ENCODE results near the gene HSD17B7. TPM values are rescaled to one million over a fixed set of nuclear protein-coding genes. Genes with fewer than 3 reads are reported as not detected.
A peak's percentile ranks its signal among the peaks of the same experiment; 100 is the strongest.

HSD17B7 gene
- polyA plus RNA-seq, 1 donor (not counting 4 experiments of a cell fraction or from before 2014, with no cell fraction given), result 44.7 TPM

DNA sequence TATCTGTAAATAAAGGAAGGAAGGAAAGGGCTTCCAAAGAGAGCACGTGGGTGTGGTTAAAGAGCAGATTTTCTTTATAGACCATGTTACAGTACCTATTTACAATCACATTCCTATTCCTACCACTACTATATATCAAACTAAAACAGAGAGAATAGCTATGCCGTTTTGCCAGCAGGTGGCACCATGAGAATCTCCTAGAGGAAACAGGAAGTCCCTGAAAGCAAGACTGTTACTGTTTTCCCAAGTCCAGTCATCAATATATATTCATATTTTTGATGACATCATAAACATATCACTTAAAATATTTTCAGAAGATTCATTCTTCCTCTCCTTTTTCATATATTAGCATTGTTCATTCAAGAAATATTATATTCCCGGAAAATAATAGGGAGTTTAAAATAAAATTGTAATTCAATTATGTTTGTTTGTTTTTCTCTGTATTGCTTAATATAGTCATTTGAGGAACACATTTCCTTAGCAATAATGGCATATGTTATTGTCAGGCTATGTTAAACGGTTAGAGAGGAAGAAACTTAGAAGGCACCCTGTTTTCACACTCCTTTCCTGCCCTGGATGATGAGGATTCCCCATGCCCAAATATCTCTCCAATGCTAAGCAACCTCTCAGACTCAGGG is 63.9 kb downstream of the HSD17B7 start:
- dilution Hi-C loops (cut with MboI; ENCODE audit: extremely low pct_ligation_motif_present, low sequenced_read_pairs), result no loop called here
- Histone ChIP-seq H3K9ac (ENCODE audit: control insufficient read depth, extremely low read depth, insufficient read depth, low read length) (no peak overlapping the region), H3K27me3 (ENCODE audit: control insufficient read depth, extremely low read depth, insufficient read depth, low read length) (no peaks in the 10 kb centered on the region), H3K4me1 (ENCODE audit: control insufficient read depth, extremely low read depth, insufficient read depth, low read length) (peaks cover 23% of the 10 kb centered on the region), H3K79me2 (ENCODE audit: control insufficient read depth, insufficient read depth, low read length) (no peaks in the 10 kb centered on the region), H3K4me3 (ENCODE audit: control insufficient read depth in 2 of 3, extremely low read depth in 1 of 3, insufficient read depth in 2 of 3, low read depth in 1 of 3, low read length in 3 of 3) (no peak overlapping the region), H3K4me2 (ENCODE audit: control insufficient read depth, extremely low read depth, insufficient read depth, low read depth, low read length) (no peak overlapping the region), H3K9me3 (ENCODE audit: control insufficient read depth, low read depth, low read length) (no peaks in the 10 kb centered on the region), H2AFZ (ENCODE audit: control insufficient read depth, low read length) (no peak overlapping the region), H3K27ac (ENCODE audit: control insufficient read depth, insufficient read depth, low read length) (no peak overlapping the region), H3K9me1 (ENCODE audit: control insufficient read depth, extremely low read depth, insufficient read depth, low read length) (no peaks in the 10 kb centered on the region), H4K20me1 (ENCODE audit: control insufficient read depth, extremely low read depth, insufficient read depth, low read length) (no peaks in the 10 kb centered on the region), H3K36me3 (ENCODE audit: control insufficient read depth in 2 of 2, extremely low read depth in 1 of 2, insufficient read depth in 2 of 2, low read length in 2 of 2) (no peaks in the 10 kb centered on the region)
- DNase-seq (ENCODE audit: low read depth, low spot score) (no peak), FAIRE-seq (no peak)
- TF ChIP-seq, protein P1, sequence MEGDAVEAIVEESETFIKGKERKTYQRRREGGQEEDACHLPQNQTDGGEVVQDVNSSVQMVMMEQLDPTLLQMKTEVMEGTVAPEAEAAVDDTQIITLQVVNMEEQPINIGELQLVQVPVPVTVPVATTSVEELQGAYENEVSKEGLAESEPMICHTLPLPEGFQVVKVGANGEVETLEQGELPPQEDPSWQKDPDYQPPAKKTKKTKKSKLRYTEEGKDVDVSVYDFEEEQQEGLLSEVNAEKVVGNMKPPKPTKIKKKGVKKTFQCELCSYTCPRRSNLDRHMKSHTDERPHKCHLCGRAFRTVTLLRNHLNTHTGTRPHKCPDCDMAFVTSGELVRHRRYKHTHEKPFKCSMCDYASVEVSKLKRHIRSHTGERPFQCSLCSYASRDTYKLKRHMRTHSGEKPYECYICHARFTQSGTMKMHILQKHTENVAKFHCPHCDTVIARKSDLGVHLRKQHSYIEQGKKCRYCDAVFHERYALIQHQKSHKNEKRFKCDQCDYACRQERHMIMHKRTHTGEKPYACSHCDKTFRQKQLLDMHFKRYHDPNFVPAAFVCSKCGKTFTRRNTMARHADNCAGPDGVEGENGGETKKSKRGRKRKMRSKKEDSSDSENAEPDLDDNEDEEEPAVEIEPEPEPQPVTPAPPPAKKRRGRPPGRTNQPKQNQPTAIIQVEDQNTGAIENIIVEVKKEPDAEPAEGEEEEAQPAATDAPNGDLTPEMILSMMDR (optimal IDR thresholded peaks at IDR 0.05 in 1 of 3, IDR thresholded peaks at IDR 0.05 in 1 of 3, conservative IDR thresholded peaks at IDR 0.05 in 1 of 3; ENCODE audit: extremely low read depth in 1 of 3, insufficient read depth in 2 of 3, low read length in 3 of 3), result peak; percentile 56 to 71 (median 68)
- no peak for TF ChIP-seq EZH2 (IDR thresholded peaks at IDR 0.05; ENCODE audit: low read length)

DNA sequence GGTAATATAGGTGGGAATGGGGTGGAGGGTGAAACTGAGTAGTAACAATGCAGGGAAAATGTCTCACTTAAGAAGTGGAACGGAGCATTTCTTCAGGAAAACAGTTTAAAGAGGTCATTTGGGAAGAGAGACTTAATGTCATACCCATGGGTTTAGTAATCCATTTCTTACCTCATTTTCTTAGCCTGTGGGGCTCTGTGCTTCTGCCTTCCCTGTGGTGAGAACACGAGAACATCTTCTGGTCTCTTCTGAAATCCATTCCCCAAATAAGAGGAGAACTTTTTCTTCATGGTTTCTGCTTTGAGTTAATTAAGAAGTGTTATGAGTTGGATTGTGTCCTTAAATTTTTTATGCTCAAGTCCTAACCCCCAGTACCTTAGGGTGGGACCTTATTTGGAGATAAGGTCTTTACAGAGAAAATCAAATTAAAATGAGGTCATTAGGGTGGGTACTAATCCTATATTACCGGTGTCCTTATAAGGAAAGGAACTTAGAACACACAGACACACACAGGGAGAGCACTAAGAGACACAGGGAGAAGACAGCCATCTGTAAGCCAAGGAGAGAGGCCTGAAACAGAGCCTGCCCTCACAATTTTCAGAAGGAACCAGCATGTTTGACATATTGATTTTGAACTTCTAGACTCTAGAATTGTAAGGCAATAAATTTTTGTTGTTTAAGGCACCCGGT is 65.1 kb downstream of the HSD17B7 start:
- Histone ChIP-seq H3K79me2 (ENCODE audit: control insufficient read depth, insufficient read depth, low read length) (no peaks in the 10 kb centered on the region), H3K9ac (ENCODE audit: control insufficient read depth, extremely low read depth, insufficient read depth, low read length) (no peak overlapping the region), H3K27ac (ENCODE audit: control insufficient read depth, insufficient read depth, low read length) (no peak overlapping the region), H3K36me3 (ENCODE audit: control insufficient read depth in 2 of 2, extremely low read depth in 1 of 2, insufficient read depth in 2 of 2, low read length in 2 of 2) (no peaks in the 10 kb centered on the region), H4K20me1 (ENCODE audit: control insufficient read depth, extremely low read depth, insufficient read depth, low read length) (no peaks in the 10 kb centered on the region), H2AFZ (ENCODE audit: control insufficient read depth, low read length) (no peak overlapping the region), H3K4me2 (ENCODE audit: control insufficient read depth, extremely low read depth, insufficient read depth, low read depth, low read length) (no peak overlapping the region), H3K9me1 (ENCODE audit: control insufficient read depth, extremely low read depth, insufficient read depth, low read length) (no peaks in the 10 kb centered on the region), H3K4me1 (ENCODE audit: control insufficient read depth, extremely low read depth, insufficient read depth, low read length) (peaks cover 23% of the 10 kb centered on the region), H3K27me3 (ENCODE audit: control insufficient read depth, extremely low read depth, insufficient read depth, low read length) (no peaks in the 10 kb centered on the region), H3K9me3 (ENCODE audit: control insufficient read depth, low read depth, low read length) (no peaks in the 10 kb centered on the region), H3K4me3 (ENCODE audit: control insufficient read depth in 2 of 3, extremely low read depth in 1 of 3, insufficient read depth in 2 of 3, low read depth in 1 of 3, low read length in 3 of 3) (no peak overlapping the region)
- FAIRE-seq, result no peak
- TF ChIP-seq, protein P1 (optimal IDR thresholded peaks at IDR 0.05 in 1 of 3, IDR thresholded peaks at IDR 0.05 in 1 of 3, conservative IDR thresholded peaks at IDR 0.05 in 1 of 3; ENCODE audit: extremely low read depth in 1 of 3, insufficient read depth in 2 of 3, low read length in 3 of 3), result no peak
- no peak for TF ChIP-seq EZH2 (IDR thresholded peaks at IDR 0.05; ENCODE audit: low read length)
- dilution Hi-C loops (cut with MboI; ENCODE audit: extremely low pct_ligation_motif_present, low sequenced_read_pairs), result no loop called here
- DNase-seq (ENCODE audit: low read depth, low spot score), result no peak

Data from keratinocyte (primary cell).